Measurements from ENCODE around the gene GOSR2.

DNA sequence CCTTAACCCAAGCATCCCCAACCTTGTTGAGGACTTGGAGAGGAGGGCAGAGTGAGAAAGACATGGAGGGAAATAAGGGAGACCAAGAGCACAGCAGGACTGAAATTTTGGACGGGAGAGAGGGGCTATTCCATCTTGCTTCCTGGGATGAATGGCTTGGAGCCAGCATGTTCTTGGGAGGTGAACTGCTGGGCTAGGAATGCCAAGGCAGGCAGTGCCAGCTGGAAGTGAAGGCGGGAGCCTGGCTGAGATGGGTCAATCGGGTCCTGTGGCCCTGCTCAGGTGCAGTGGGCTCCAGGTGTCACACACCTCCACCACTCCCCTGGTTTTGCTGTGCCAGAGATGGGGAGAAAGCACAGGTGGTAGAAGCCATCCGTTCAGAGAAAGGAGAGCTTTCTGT, 46.0 kb upstream of the GOSR2 start:
- TF ChIP-seq EZH2 (IDR thresholded peaks at IDR 0.05; ENCODE audit: insufficient read depth, poor library complexity, severe bottlenecking) (no peak), EZH2phosphoT487 (IDR thresholded peaks at IDR 0.05; ENCODE audit: insufficient read depth, low read depth) (no peak)

All from GM23248 (cell line).